ENCODE results near the gene LACTB. TPM values are rescaled to one million over a fixed set of nuclear protein-coding genes. Genes with fewer than 3 reads are reported as not detected.

LACTB gene
- total and polyA plus RNA-seq, 2 of the 4 experiments (the other 2 are of a cell fraction): 12.9 to 32.7 TPM

DNA sequence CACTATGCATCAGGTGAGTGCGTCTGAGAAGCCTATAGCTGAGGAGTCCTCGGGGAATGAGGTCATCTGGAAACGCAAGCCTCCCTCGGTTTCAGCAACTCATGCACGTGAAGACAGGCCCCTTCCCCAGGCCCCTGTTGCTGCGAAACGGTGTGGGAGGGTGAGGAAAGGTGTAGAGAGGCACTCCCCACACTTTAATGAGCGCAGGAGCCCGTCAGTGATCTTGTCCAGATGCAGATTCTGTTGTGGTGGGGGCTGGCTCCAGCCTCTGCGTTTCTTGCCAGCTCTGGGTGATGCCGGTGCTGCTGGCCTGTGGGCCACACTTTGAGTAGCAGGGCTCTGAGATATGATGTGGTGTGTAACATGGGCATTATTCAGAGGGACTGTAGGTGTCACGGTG lies 38.6 kb upstream of the LACTB start:
- Histone ChIP-seq H4K5ac (ENCODE audit: low read depth, low read length) (no peak overlapping the region), H3K4me2 (ENCODE audit: low read depth, low read length) (no peak overlapping the region), H3K9ac (ENCODE audit: low read depth, low read length) (no peak overlapping the region), H3K18ac (ENCODE audit: low read depth, low read length) (no peak overlapping the region), H3K27ac (ENCODE audit: insufficient read depth, low read length) (no peak overlapping the region), H2AFZ (replicated peaks; ENCODE audit: low read length, poor library complexity) (no peak overlapping the region), H2AK9ac (replicated peaks; ENCODE audit: low read depth, low read length, poor library complexity) (no peak overlapping the region), H3K79me1 (ENCODE audit: low read depth in 1 of 2, low read length in 2 of 2) (no peaks in the 10 kb centered on the region), H3K36me3 (ENCODE audit: control insufficient read depth, insufficient read depth, low read length) (no peaks in the 10 kb centered on the region), H3K4me1 (ENCODE audit: control insufficient read depth, insufficient read depth, low read length) (peaks cover 24% of the 10 kb centered on the region), H3K56ac (ENCODE audit: extremely low read depth, insufficient read depth, low read length) (no peak overlapping the region), H2AK5ac (ENCODE audit: low read depth, low read length) (peak overlapping the region; percentile 13; the same call in 1 of the 2 replicates), H2BK5ac (ENCODE audit: low read depth, low read length, poor library complexity, severe bottlenecking) (no peak overlapping the region), H3K14ac (replicated peaks; ENCODE audit: low read depth, low read length) (no peak overlapping the region), H4K91ac (ENCODE audit: insufficient read depth, low read depth, low read length) (no peak overlapping the region), H3K9me3 (ENCODE audit: control insufficient read depth, insufficient read depth, low read length) (no peaks in the 10 kb centered on the region), H3K23ac (ENCODE audit: low read depth, low read length) (no peak overlapping the region), H2BK120ac (ENCODE audit: low read depth, low read length) (peak overlapping the region; percentile 19; the same call in 1 of the 2 replicates), H4K20me1 (ENCODE audit: insufficient read depth, low read length) (no peaks in the 10 kb centered on the region), H2BK15ac (ENCODE audit: low read depth, low read length) (no peak overlapping the region), H3K4me3 (ENCODE audit: insufficient read depth, low read depth, low read length) (no peak overlapping the region), H3K9me1 (ENCODE audit: insufficient read depth, low read length) (peaks cover 14% of the 10 kb centered on the region), H2BK20ac (ENCODE audit: low read depth, low read length) (no peak overlapping the region), H3K4ac (ENCODE audit: low read depth, low read length) (no peak overlapping the region), H3K27me3 (ENCODE audit: control insufficient read depth, insufficient read depth, low read length) (no peaks in the 10 kb centered on the region), H4K8ac (ENCODE audit: low read depth in 2 of 2, low read length in 2 of 2) (no peak overlapping the region)
- CTCF ChIA-PET: no interaction called here
- in situ Hi-C loops (cut with MboI; ENCODE audit: low sequenced_read_pairs): no loop called here
- no TSS peak for BruUV-seq (replicated peaks)
- POLR2A ChIA-PET (ENCODE audit: unreplicated experiment): no interaction called here
- WGBS, 2 experiments (ENCODE audit: extremely low coverage in 2 of 2, insufficient read length in 1 of 2): 50% methylated on average over 2 of the region's 12 CpGs; no CpG with 5 or more reads in 1 of the 2 experiments
- ATAC-seq (ENCODE audit: low read depth) (no peak), DNase-seq (no peak)
- TF ChIP-seq, protein P1, sequence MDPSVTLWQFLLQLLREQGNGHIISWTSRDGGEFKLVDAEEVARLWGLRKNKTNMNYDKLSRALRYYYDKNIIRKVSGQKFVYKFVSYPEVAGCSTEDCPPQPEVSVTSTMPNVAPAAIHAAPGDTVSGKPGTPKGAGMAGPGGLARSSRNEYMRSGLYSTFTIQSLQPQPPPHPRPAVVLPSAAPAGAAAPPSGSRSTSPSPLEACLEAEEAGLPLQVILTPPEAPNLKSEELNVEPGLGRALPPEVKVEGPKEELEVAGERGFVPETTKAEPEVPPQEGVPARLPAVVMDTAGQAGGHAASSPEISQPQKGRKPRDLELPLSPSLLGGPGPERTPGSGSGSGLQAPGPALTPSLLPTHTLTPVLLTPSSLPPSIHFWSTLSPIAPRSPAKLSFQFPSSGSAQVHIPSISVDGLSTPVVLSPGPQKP (IDR thresholded peaks at IDR 0.05; ENCODE audit: borderline replicate concordance, low read depth, low read length): no peak
- no peak for TF ChIP-seq POLR2A (IDR thresholded peaks at IDR 0.05; ENCODE audit: low read depth, low read length)
- no peak for TF ChIP-seq BHLHE40 (IDR thresholded peaks at IDR 0.05; ENCODE audit: low read depth, low read length)
- TF ChIP-seq MAZ (IDR thresholded peaks at IDR 0.05; ENCODE audit: borderline replicate concordance, low read depth, low read length): no peak
- TF ChIP-seq RAD21 (IDR thresholded peaks at IDR 0.05; ENCODE audit: low read length): no peak
- TF ChIP-seq CEBPB (IDR thresholded peaks at IDR 0.05; ENCODE audit: low read depth, low read length): no peak
- TF ChIP-seq, protein P2, sequence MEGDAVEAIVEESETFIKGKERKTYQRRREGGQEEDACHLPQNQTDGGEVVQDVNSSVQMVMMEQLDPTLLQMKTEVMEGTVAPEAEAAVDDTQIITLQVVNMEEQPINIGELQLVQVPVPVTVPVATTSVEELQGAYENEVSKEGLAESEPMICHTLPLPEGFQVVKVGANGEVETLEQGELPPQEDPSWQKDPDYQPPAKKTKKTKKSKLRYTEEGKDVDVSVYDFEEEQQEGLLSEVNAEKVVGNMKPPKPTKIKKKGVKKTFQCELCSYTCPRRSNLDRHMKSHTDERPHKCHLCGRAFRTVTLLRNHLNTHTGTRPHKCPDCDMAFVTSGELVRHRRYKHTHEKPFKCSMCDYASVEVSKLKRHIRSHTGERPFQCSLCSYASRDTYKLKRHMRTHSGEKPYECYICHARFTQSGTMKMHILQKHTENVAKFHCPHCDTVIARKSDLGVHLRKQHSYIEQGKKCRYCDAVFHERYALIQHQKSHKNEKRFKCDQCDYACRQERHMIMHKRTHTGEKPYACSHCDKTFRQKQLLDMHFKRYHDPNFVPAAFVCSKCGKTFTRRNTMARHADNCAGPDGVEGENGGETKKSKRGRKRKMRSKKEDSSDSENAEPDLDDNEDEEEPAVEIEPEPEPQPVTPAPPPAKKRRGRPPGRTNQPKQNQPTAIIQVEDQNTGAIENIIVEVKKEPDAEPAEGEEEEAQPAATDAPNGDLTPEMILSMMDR (conservative IDR thresholded peaks at IDR 0.05; ENCODE audit: low read depth, low read length): no peak
- no peak for TF ChIP-seq RCOR1 (IDR thresholded peaks at IDR 0.05; ENCODE audit: insufficient replicate concordance, low read length)
- no peak for TF ChIP-seq FOS (IDR thresholded peaks at IDR 0.05; ENCODE audit: low read depth, low read length)
- TF ChIP-seq CHD1 (IDR thresholded peaks at IDR 0.05; ENCODE audit: low read depth, low read length): no peak
- no peak for TF ChIP-seq MAFK (IDR thresholded peaks at IDR 0.05; ENCODE audit: low read depth, low read length)
- TF ChIP-seq SMC3 (IDR thresholded peaks at IDR 0.05; ENCODE audit: low read depth, low read length): no peak
- no peak for TF ChIP-seq NFE2L2 (IDR thresholded peaks at IDR 0.05; ENCODE audit: low read depth, low read length)
- TF ChIP-seq, protein P3, sequence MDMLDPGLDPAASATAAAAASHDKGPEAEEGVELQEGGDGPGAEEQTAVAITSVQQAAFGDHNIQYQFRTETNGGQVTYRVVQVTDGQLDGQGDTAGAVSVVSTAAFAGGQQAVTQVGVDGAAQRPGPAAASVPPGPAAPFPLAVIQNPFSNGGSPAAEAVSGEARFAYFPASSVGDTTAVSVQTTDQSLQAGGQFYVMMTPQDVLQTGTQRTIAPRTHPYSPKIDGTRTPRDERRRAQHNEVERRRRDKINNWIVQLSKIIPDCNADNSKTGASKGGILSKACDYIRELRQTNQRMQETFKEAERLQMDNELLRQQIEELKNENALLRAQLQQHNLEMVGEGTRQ (IDR thresholded peaks at IDR 0.05; ENCODE audit: low read depth, low read length): no peak
- no peak for TF ChIP-seq MXI1 (IDR thresholded peaks at IDR 0.05; ENCODE audit: borderline replicate concordance, low read depth, low read length)
- no peak for TF ChIP-seq RFX5 (IDR thresholded peaks at IDR 0.05; ENCODE audit: low read depth, low read length)
- intact Hi-C loops (cut with micrococcal nuclease): no loop called here
- dilution Hi-C loops (cut with HindIII; ENCODE audit: low sequenced_read_pairs, unreplicated experiment): no loop called here

Measured in IMR-90 (cell line).